ENCODE measurements around the gene TRPC3. TPM values are rescaled to one million over a fixed set of nuclear protein-coding genes. Genes with fewer than 3 reads are reported as not detected.

Gene TRPC3
- total RNA-seq, 1 donor from 2014 or later = 0.07 TPM

DNA sequence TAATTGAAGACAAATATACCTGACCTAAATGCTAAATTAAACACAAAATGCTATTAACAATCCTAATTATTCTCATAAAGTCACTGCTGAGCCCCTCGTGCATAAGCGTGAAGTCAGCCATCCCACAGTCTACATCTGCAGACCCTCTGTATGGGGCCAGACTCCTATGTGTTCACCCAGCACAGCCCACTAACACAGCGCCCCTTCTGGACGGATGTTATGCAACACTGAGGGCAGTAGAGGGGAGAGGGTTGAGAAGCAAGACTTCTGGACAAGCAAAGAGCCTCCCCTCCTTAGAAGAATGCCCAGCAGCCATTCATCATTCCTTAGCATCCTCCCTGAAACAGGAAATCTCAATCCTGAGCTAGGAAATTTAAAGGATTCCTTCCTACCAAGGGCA is 7.9 kb downstream of the TRPC3 start:
- H3K36me3 ChIP-seq (ENCODE audit: insufficient read depth, low read length) = no peaks in the 10 kb centered on the region
- H3K4me3 ChIP-seq (ENCODE audit: insufficient read depth, low read depth, low read length) = no peak overlapping the region
- no peak overlapping the region for H3K4me2 ChIP-seq (ENCODE audit: low read length)
- FAIRE-seq = no peak
- TF ChIP-seq, protein P1, sequence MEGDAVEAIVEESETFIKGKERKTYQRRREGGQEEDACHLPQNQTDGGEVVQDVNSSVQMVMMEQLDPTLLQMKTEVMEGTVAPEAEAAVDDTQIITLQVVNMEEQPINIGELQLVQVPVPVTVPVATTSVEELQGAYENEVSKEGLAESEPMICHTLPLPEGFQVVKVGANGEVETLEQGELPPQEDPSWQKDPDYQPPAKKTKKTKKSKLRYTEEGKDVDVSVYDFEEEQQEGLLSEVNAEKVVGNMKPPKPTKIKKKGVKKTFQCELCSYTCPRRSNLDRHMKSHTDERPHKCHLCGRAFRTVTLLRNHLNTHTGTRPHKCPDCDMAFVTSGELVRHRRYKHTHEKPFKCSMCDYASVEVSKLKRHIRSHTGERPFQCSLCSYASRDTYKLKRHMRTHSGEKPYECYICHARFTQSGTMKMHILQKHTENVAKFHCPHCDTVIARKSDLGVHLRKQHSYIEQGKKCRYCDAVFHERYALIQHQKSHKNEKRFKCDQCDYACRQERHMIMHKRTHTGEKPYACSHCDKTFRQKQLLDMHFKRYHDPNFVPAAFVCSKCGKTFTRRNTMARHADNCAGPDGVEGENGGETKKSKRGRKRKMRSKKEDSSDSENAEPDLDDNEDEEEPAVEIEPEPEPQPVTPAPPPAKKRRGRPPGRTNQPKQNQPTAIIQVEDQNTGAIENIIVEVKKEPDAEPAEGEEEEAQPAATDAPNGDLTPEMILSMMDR (IDR thresholded peaks at IDR 0.05; ENCODE audit: insufficient read depth, low read depth, low read length) = peak; percentile 23
- no peak for TF ChIP-seq EZH2 (IDR thresholded peaks at IDR 0.05; ENCODE audit: insufficient read depth, low read length)
- H4K20me1 ChIP-seq (ENCODE audit: insufficient read depth, low read length) = no peaks in the 10 kb centered on the region
- Mint-ChIP-seq H3K27ac (ENCODE audit: unreplicated experiment) (no peak overlapping the region), H3K9me3 (ENCODE audit: unreplicated experiment) (no peaks in the 10 kb centered on the region), H3K4me1 (ENCODE audit: low read depth, unreplicated experiment) (peaks cover 2% of the 10 kb centered on the region), H3K27me3 (ENCODE audit: low read depth, unreplicated experiment) (peaks cover 35% of the 10 kb centered on the region), H3K36me3 (ENCODE audit: low read depth, unreplicated experiment) (no peaks in the 10 kb centered on the region), H3K4me3 (ENCODE audit: unreplicated experiment) (no peak overlapping the region)
- no peak overlapping the region for H2AFZ ChIP-seq (ENCODE audit: low read depth, low read length)
- DNase-seq (ENCODE audit: low read depth) = no peak
- H3K27ac ChIP-seq (ENCODE audit: low read depth, low read length) = no peak overlapping the region
- H3K79me2 ChIP-seq (ENCODE audit: insufficient read depth, low read length) = no peaks in the 10 kb centered on the region
- no peaks in the 10 kb centered on the region for H3K9me3 ChIP-seq (ENCODE audit: insufficient read depth, low read depth, low read length)
- no peaks in the 10 kb centered on the region for H3K27me3 ChIP-seq (ENCODE audit: insufficient read depth, low read length)
- no peak overlapping the region for H3K9ac ChIP-seq (ENCODE audit: low read length)
- no peaks in the 10 kb centered on the region for H3K4me1 ChIP-seq (ENCODE audit: insufficient read depth, low read length)

- Mint-ChIP-seq H3K9me3 (ENCODE audit: unreplicated experiment) (no peaks in the 10 kb centered on the region), H3K27ac (ENCODE audit: unreplicated experiment) (no peak overlapping the region), H3K27me3 (ENCODE audit: low read depth, unreplicated experiment) (peaks cover 13% of the 10 kb centered on the region), H3K36me3 (ENCODE audit: low read depth, unreplicated experiment) (no peaks in the 10 kb centered on the region), H3K4me1 (ENCODE audit: low read depth, unreplicated experiment) (peaks cover 11% of the 10 kb centered on the region), H3K4me3 (ENCODE audit: unreplicated experiment) (no peak overlapping the region)
- Histone ChIP-seq H2AFZ (ENCODE audit: low read depth, low read length) (no peak overlapping the region), H3K4me3 (ENCODE audit: insufficient read depth, low read depth, low read length) (no peak overlapping the region), H3K4me1 (ENCODE audit: insufficient read depth, low read length) (no peaks in the 10 kb centered on the region), H3K9ac (ENCODE audit: low read length) (no peak overlapping the region), H3K4me2 (ENCODE audit: low read length) (no peak overlapping the region), H4K20me1 (ENCODE audit: insufficient read depth, low read length) (no peaks in the 10 kb centered on the region), H3K79me2 (ENCODE audit: insufficient read depth, low read length) (no peaks in the 10 kb centered on the region), H3K36me3 (ENCODE audit: insufficient read depth, low read length) (no peaks in the 10 kb centered on the region), H3K9me3 (ENCODE audit: insufficient read depth, low read depth, low read length) (no peaks in the 10 kb centered on the region), H3K27me3 (ENCODE audit: insufficient read depth, low read length) (no peaks in the 10 kb centered on the region), H3K27ac (ENCODE audit: low read depth, low read length) (no peak overlapping the region)
- DNase-seq (ENCODE audit: low read depth) (no peak), FAIRE-seq (no peak)
- TF ChIP-seq, protein P1 (IDR thresholded peaks at IDR 0.05; ENCODE audit: insufficient read depth, low read depth, low read length) = no peak
- no peak for TF ChIP-seq EZH2 (IDR thresholded peaks at IDR 0.05; ENCODE audit: insufficient read depth, low read length)
These were observed 12.2 kb downstream of the TRPC3 start for GRCh38 chr4:121939690-121940089.

- Histone ChIP-seq H3K36me3 (ENCODE audit: insufficient read depth, low read length) (no peaks in the 10 kb centered on the region), H3K4me1 (ENCODE audit: insufficient read depth, low read length) (no peaks in the 10 kb centered on the region), H3K27ac (ENCODE audit: low read depth, low read length) (no peak overlapping the region), H3K9me3 (ENCODE audit: insufficient read depth, low read depth, low read length) (no peaks in the 10 kb centered on the region), H4K20me1 (ENCODE audit: insufficient read depth, low read length) (no peaks in the 10 kb centered on the region), H2AFZ (ENCODE audit: low read depth, low read length) (no peak overlapping the region), H3K4me3 (ENCODE audit: insufficient read depth, low read depth, low read length) (no peak overlapping the region), H3K79me2 (ENCODE audit: insufficient read depth, low read length) (no peaks in the 10 kb centered on the region), H3K9ac (ENCODE audit: low read length) (no peak overlapping the region), H3K27me3 (ENCODE audit: insufficient read depth, low read length) (no peaks in the 10 kb centered on the region), H3K4me2 (ENCODE audit: low read length) (no peak overlapping the region)
- TF ChIP-seq, protein P1 (IDR thresholded peaks at IDR 0.05; ENCODE audit: insufficient read depth, low read depth, low read length) = no peak
- no peak for TF ChIP-seq EZH2 (IDR thresholded peaks at IDR 0.05; ENCODE audit: insufficient read depth, low read length)
- FAIRE-seq (no peak), DNase-seq (ENCODE audit: low read depth) (no peak)
- no peak overlapping the region for H3K27ac Mint-ChIP-seq (ENCODE audit: unreplicated experiment)
- no peaks in the 10 kb centered on the region for H3K9me3 Mint-ChIP-seq (ENCODE audit: unreplicated experiment)
- H3K4me1 Mint-ChIP-seq (ENCODE audit: low read depth, unreplicated experiment) = peaks cover 11% of the 10 kb centered on the region
- H3K4me3 Mint-ChIP-seq (ENCODE audit: unreplicated experiment) = no peak overlapping the region
- H3K27me3 Mint-ChIP-seq (ENCODE audit: low read depth, unreplicated experiment) = peaks cover 13% of the 10 kb centered on the region
- H3K36me3 Mint-ChIP-seq (ENCODE audit: low read depth, unreplicated experiment) = no peaks in the 10 kb centered on the region
These were observed 13.4 kb downstream of the TRPC3 start for GRCh38 chr4:121938282-121939092.
